K562 (cell line): ENCODE measurements around the gene SGMS1. TPM values are rescaled to one million over a fixed set of nuclear protein-coding genes. Genes with fewer than 3 reads are reported as not detected.

Experiments
- ARID3B ChIP-seq: fragments of 250-450 bp; sonication (Bioruptor Pico); IDR thresholded peaks from 2 replicates; pipeline ENCODE4 v1.4.0; 2020; ENCODE audit warnings: borderline replicate concordance
- ARNT ChIP-seq, 2 experiments: fragments of 450-650 bp; IDR thresholded peaks; 2 replicates each; pipeline ENCODE4 v1.6.1; 2016; ENCODE audit warnings: mild to moderate bottlenecking in 1 of 2
- CBFA2T2 ChIP-seq: fragments of 450-650 bp; conservative IDR thresholded peaks from 2 replicates; pipeline ENCODE4 v1.6.1; 2017; ENCODE audit warnings: mild to moderate bottlenecking
- CHCHD3 ChIP-seq: fragments of 250-450 bp; sonication (Bioruptor Pico); IDR thresholded peaks from 2 replicates; pipeline ENCODE4 v2.1.2; 2022; ENCODE audit warnings: mild to moderate bottlenecking
- CREM ChIP-seq: IDR thresholded peaks from 2 replicates; pipeline ENCODE4 v1.6.1; 2014; ENCODE audit warnings: antibody characterized with exemption, low read depth
- CTCF ChIP-seq, 3 experiments: IDR thresholded peaks in 2 of 3; conservative IDR thresholded peaks in 1 of 3; 2 replicates each; pipeline ENCODE4 v1.5.1; 2011 to 2012; ENCODE audit warnings: low read length in 3 of 3, mild to moderate bottlenecking in 3 of 3, control low read depth in 2 of 3, improper control_type of control experiment in 1 of 3, inconsistent platforms in 1 of 3, low read depth in 1 of 3, mixed read lengths in 1 of 3, moderate library complexity in 1 of 3; ENCODE audit not compliant: insufficient read depth in 2 of 3
- FOXA1 ChIP-seq: fragments of 450-650 bp; IDR thresholded peaks from 2 replicates; pipeline ENCODE4 v1.6.1; 2016; ENCODE audit warnings: mild to moderate bottlenecking, borderline replicate concordance
- NR4A1 ChIP-seq, 2 experiments: fragments of 250-450 bp in 1 of 2; fragments of 450-650 bp in 1 of 2; sonication (Bioruptor Pico) in 1 of 2; IDR thresholded peaks; 2 replicates each; pipeline versions ENCODE4 v1.4.0 to v1.6.1; 2016 to 2020; ENCODE audit warnings: mild to moderate bottlenecking in 2 of 2, missing compliant biosample characterization in 1 of 2, missing genetic modification characterization in 1 of 2, moderate library complexity in 1 of 2
- NRF1 ChIP-seq, 2 experiments: fragments of 450-650 bp; IDR thresholded peaks in 1 of 2; conservative IDR thresholded peaks in 1 of 2; 2 replicates each; pipeline ENCODE4 v1.6.1; 2014; ENCODE audit warnings: mild to moderate bottlenecking in 2 of 2
- REST ChIP-seq, 2 experiments: fragments of 450-650 bp; formaldehyde crosslinking in 1 of 2; IDR thresholded peaks; 2 replicates each; pipeline versions ENCODE4 v1.4.0 to v1.6.1; 2014 to 2020; ENCODE audit warnings: mild to moderate bottlenecking in 2 of 2, borderline replicate concordance in 1 of 2, low read depth in 1 of 2
- RNF2 ChIP-seq: sonication (generic); IDR thresholded peaks from 2 replicates; pipeline ENCODE4 v1.6.1; 2016
- SMARCB1 ChIP-seq: IDR thresholded peaks from 2 replicates; pipeline ENCODE4 v1.6.1; 2011; ENCODE audit warnings: improper control_type of control experiment, low read depth; ENCODE audit not compliant: insufficient read length
- XRCC3 ChIP-seq: fragments of 450-650 bp; IDR thresholded peaks from 2 replicates; pipeline ENCODE4 v1.6.1; 2017; ENCODE audit warnings: mild to moderate bottlenecking, moderate library complexity
- ZBTB43 ChIP-seq: sonication (generic); formaldehyde crosslinking; IDR thresholded peaks from 2 replicates; pipeline ENCODE4 v1.8.0; 2023; ENCODE audit warnings: mild to moderate bottlenecking, missing genetic modification reagents
- ZFX ChIP-seq: sonication (generic); formaldehyde crosslinking; IDR thresholded peaks from 2 replicates; pipeline ENCODE4 v1.8.0; 2022; ENCODE audit warnings: mild to moderate bottlenecking, missing genetic modification reagents, moderate library complexity
- ZNF354B ChIP-seq: fragments of 250-450 bp; sonication (Bioruptor Pico); IDR thresholded peaks from 2 replicates; pipeline ENCODE4 v1.4.0; 2020
- polyA plus RNA-seq, 8 experiments: library from polyadenylated mRNA; depleted of rRNA in 4 of 8; stranded (reverse) in 5 of 8; unstranded in 3 of 8; fragments of >200 nt; fragmentation: Nextera tagmentation in 2 of 8; fragmentation: Illumina TruSeq in 1 of 8; extraction: Ambion mirVana in 2 of 8; extraction: Trizol in 1 of 8; gene quantifications; 2 replicates each; pipeline versions ENCODE4 v1.2.1 to v1.2.3, GENCODE V29; 2011 to 2014; ENCODE audit warnings: inconsistent platforms in 1 of 8, missing spikeins in 1 of 8
- total RNA-seq, 7 experiments: library from RNA; depleted of rRNA in 6 of 7; stranded (reverse); fragments of >200 nt in 6 of 7; fragmentation: Illumina TruSeq in 2 of 7; extraction: Trizol in 2 of 7; gene quantifications; 2 replicates each; pipeline versions ENCODE4 v1.2.1 to v1.2.3, GENCODE V29; 2011 to 2021; ENCODE audit warnings: low replicate concordance in 1 of 7

Gene SGMS1
- total and polyA plus RNA-seq, 9 of the 15 experiments (the other 6 are each of a cell fraction or from before 2014, with no cell fraction given), result 22.6 to 232 (median 82.2) TPM

GRCh38 chr10:50586740-50587088, 37.0 kb downstream of the SGMS1 start (continued):
- no peak for TF ChIP-seq ZBTB43
- no peak for TF ChIP-seq SMARCB1
- TF ChIP-seq CHCHD3 (CRISPR knock-in tag), result no peak
- TF ChIP-seq CBFA2T2, result 0 out of 2 replicates have a peak, but pooled peaks have one; percentile 15
- TF ChIP-seq REST (IDR thresholded peaks at IDR 0.05; ENCODE audit: borderline replicate concordance), result 0 out of 2 replicates have a peak, but pooled peaks have one; percentile 3
- no peak for TF ChIP-seq REST (CRISPR knock-in tag; IDR thresholded peaks at IDR 0.05; ENCODE audit: low read depth)
- TF ChIP-seq ZFX (CRISPR knock-in tag), result no peak
- no peak for TF ChIP-seq XRCC3
- TF ChIP-seq NR4A1 (CRISPR knock-in tag; IDR thresholded peaks at IDR 0.05), result no peak
- TF ChIP-seq NR4A1 (tag; IDR thresholded peaks at IDR 0.05), result no peak
- TF ChIP-seq CREM, result no peak
- TF ChIP-seq ARID3B (CRISPR knock-in tag), result no peak
- no peak for TF ChIP-seq CTCF (IDR thresholded peaks at IDR 0.05 in 2 of 3, conservative IDR thresholded peaks at IDR 0.05 in 1 of 3; ENCODE audit: insufficient read depth in 2 of 3, low read depth in 1 of 3, low read length in 3 of 3)
- no peak for TF ChIP-seq ZNF354B
- peak in 1 of 2 experiments; percentile 3; a peak in 1 of 4 replicates for TF ChIP-seq NRF1 (conservative IDR thresholded peaks at IDR 0.05 in 1 of 2, IDR thresholded peaks at IDR 0.05 in 1 of 2)
- TF ChIP-seq FOXA1, result no peak
- 0 out of 4 replicates have a peak, but pooled peaks of 1 of the 2 experiments have one; percentile 13 for TF ChIP-seq ARNT (IDR thresholded peaks at IDR 0.05)
- TF ChIP-seq RNF2, result no peak; the same call in 1 of the 2 replicates
